Activated gamma-delta T cell treated with anti-CD3 and anti-CD28 coated beads, Interleukin-2, amount 50 U/mL, for 16 hours (primary cell): Measurements from ENCODE around the gene TRAPPC12.
"Not testable (repeated sequence)": the region's sequence is repeated elsewhere in the genome, so short reads cannot be mapped to it uniquely, and the experiment has no call there.

Source experiments
- DNase-seq: peaks from one replicate; pipeline ENCODE4 v3.0.0-alpha.2; 2020; ENCODE audit warnings: low read depth

Gene TRAPPC12

GRCh38 chr2:3369340-3370181, 9.9 kb upstream of the TRAPPC12 start:
- not testable (repeated sequence) for DNase-seq

DNA sequence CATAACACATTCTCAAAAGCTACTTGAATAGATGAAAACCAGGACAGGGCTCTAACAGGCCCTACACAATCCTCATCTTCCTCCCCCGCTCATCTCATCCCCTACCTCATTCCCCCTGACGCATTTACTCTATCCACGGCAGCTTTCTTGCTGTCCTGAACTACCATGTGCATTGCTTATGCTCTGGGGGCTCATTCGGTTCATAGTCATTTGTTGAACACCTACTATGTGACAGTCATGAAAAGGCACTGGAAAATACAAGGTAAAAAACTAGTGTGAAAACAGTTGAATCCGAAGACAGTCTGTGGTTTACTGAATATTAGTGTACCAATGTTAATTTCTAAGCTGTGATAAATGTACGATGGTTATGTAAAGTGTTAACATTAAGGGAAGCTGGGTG, 2.7 kb upstream of the TRAPPC12 start:
- DNase-seq = no peak

- DNase-seq = peak; percentile 3
Measured at GRCh38 chr2:3377279-3377611, 2.2 kb upstream of the TRAPPC12 start.

DNA sequence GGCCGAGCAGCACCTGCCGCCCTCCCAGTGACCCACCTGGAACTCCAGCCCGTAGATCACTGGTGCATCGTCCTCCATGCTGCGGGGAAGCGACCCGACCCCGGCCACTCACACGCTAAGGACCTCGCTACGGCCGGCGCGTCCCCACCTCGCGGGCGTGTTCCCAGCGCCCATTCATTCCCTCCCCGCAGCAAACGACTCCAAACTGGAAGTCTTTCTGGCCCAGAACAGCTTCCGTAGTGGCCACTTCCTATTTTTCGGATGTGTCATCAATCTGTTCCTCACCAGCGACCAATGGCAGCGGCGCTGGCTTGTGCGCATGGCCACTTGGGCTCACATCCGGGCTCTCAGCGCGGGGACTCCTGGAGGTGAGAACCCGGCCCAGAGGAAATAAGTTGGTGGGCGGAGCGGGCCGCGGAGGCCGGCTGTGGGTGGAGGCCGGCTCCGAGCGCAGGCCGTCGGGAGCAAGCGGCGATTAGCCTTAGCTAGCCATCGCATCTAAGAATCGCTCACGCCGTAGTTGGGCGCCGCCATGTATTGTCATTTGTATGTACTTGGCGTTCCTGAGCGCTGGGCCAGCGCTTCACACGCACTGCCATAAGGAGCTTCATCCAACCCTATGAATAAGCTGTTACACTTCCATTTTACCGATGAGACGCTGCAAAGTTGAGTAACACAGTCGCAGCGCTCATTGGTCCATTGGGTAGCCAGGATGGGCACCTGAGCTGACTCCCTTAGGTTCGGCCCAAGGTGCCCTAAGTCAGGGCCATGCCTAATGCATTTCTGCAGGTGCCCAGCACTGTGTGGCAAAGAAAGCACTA, 1.7 kb upstream of the TRAPPC12 start, which contains the start of gene EIPR1:
Gene EIPR1, minus strand, starts transcription at position 207 of the 821 bp plus-strand sequence. Its CDS starts 129 bp downstream, at position 78.
- DNase-seq = peak; percentile 92

- DNase-seq = no peak
Measured at GRCh38 chr2:3379339-3379646, 201 bp upstream of the TRAPPC12 start.

- DNase-seq = no peak
Measured at GRCh38 chr2:3386448-3386958, 7.0 kb downstream of the TRAPPC12 start.

- no peak for DNase-seq
Measured at GRCh38 chr2:3387011-3387410, 7.5 kb downstream of the TRAPPC12 start.

GRCh38 chr2:3387644-3388411, 8.3 kb downstream of the TRAPPC12 start:
- no peak for DNase-seq

DNA sequence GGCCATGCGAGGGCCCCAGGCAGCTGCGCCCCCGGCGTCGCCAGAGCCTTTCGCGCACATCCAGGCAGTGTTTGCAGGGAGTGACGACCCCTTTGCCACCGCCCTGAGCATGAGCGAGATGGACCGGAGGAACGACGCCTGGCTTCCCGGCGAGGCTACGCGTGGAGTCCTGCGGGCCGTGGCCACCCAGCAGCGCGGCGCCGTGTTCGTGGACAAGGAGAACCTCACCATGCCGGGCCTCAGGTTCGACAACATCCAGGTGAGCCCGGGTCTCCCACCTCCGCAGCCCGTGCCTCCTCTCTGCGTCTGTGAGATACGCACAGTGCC, 8.9 kb downstream of the TRAPPC12 start:
- no peak for DNase-seq

GRCh38 chr2:3389193-3389592, 9.7 kb downstream of the TRAPPC12 start:
- DNase-seq = no peak

DNA sequence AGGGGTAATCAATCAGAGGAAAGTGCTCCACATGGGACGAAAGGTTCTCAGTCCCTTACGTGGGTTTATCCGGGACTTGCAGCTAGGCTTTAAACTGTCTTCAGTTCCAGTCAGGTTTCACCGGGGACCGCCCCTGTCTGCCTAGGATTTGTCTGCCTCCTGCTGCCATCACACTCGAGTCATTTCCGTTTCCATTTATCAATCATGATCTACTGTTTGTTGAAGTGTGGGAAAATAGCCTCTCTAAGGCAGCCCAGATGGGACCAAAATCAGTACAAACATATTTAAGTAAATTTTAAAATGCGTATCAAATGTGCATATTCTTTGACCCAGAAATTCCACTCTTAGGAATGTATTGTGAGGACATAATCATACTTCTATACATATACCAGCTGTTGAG, 10.5 kb downstream of the TRAPPC12 start:
- DNase-seq = no peak

- DNase-seq = no peak
Measured at GRCh38 chr2:3392216-3392615, 12.7 kb downstream of the TRAPPC12 start.

DNA sequence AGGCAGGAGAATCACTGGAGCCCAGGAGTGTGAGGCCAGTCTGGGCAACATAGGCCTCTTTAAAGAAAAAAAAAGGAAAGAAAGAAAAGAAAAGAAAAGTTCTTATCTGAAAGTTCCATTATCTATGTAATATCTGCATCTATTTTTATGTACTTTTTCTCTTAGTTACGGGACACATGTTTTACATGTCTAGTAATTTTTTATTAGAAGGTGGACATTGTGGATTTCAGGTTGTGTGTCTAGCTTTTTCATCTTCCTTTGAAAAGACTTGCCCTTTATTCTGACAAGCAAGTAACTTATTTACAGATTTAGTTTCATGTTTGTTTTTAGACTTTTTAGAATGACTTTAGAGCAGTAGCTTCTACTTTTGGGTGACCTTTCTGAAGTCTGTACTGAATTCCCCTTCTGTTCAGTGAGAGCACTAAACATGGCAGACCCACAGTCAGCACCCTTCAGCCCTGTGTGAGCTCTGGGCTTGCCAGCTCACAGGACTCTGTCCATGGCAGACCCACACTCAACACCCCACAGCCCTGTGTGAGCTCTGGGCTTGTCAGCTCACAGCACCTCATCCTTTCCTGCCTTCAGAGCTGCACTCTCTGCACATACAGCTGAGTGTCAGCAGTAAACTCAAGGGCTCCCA, 17.5 kb downstream of the TRAPPC12 start:
- no peak for DNase-seq

DNA sequence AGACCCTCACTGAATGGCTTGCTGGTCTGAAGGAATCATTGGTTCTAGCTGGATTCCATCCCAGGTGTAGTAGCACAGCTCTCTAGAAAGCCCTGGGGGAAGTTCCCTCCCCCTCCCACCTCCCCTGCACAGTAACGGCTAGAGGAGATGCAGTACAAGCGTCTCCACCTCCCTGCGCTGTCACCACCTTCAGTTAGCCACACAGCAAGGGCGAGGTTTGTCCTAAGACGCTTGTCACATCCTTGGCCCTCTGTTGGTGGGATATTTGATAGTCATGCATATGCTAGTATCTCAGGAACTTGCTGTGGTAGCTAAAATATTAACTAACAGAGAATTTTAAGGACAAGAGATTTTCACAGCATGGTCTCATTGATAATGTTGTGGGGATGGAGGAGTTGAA, 19.4 kb downstream of the TRAPPC12 start:
- no peak for DNase-seq

GRCh38 chr2:3399381-3399780, 19.9 kb downstream of the TRAPPC12 start:
- DNase-seq = no peak

DNA sequence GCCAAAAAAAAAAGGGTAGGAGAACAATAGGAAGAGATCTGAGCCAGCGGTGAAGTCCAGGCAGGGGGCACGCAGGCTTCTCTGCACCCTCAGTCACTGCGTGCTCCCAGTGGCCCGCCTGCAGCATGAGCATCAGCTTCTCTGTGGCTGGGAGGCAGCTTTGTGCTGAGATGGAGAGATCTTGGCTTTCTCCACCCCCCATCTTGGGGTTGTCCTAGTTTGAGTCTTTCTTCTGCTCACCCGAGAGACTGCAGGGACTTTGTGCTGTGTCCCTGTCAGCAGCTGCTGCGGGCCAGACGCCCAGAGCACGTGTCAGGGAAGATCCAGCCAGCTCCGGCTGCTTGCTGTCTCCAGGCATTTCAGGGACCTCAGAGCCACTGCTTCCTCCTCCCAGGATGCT, 20.3 kb downstream of the TRAPPC12 start:
- no peak for DNase-seq

DNA sequence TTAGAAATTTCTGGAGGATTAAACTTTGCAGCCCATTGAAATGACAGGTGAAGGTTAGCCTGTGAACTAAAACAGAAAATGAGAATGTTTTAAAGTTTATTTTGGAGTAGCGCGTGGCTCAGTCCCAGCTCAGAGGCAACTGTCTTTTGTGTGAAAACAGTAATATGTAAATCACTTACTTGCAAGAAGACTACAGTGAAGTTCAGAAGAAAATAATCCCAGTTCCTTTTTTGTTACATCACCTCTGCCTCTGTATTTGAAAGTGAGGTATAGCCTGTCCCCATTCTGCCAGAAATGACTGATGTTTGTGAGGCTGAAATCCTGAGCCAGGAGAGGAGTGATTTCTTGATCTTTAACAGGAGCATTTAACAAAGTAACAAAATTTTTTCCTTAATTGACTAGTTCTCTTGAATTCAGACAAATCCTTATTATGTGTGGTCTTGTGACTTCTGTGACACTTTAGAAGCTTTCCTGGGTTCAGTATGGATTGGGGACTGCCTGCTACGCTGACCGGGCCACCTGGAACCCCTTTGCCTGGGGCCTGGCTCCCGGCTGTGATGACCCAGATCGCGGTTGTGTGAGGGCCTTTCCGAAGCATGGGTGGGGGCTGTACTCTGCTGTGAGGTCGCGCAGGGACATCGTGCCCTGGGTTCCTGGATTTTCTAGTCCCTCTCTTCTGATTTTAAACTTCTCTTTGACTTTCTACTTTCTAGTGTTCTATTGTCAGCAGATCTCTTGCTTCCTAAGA, 24.3 kb downstream of the TRAPPC12 start:
- no peak for DNase-seq

DNA sequence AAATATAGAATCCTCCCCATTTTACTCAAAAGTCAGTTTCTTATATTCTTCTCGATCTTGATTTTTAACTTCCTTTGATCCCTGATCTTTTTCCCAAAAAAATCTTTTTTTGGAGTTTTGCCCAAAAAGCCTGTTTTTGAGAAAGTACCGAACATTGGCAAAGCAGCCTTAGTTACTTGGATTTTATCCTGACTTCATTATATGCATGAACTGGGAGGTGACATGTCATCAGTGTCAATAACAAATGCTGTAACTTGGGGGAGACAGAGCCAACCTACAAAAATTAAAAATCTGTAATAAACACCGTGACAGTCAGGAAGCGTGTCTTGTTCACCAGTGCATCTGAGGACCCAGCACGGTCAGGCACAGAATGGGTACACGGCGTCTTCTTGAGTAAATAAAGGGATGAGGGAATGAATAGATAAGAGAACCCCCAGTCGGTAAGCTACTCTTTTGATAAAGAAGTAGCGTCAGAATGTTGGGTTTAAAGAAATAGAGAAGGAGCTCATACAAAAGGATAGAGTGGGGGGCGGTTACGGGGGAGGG, 24.9 kb downstream of the TRAPPC12 start:
- DNase-seq = no peak

DNA sequence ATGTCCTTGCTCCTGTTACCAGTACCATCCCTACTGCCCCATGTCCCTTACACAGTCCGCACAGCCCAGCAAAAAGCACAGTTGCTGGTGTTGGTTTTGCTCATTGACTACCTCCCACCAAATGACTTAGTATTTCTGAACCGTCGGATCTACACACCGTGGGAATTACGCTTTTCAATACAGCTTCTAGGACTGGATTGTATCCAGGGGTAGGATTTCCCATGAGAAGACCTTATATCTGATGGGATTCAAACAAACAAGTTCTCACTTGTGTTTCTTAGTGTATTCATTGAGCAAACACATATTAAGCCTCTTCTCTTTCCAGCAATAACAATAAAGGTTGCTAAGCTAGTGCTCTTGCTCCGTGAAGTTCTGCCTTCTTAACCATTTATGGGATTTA, 25.8 kb downstream of the TRAPPC12 start:
- DNase-seq = no peak

- DNase-seq = no peak
Measured at GRCh38 chr2:3405876-3406275, 26.4 kb downstream of the TRAPPC12 start.

DNA sequence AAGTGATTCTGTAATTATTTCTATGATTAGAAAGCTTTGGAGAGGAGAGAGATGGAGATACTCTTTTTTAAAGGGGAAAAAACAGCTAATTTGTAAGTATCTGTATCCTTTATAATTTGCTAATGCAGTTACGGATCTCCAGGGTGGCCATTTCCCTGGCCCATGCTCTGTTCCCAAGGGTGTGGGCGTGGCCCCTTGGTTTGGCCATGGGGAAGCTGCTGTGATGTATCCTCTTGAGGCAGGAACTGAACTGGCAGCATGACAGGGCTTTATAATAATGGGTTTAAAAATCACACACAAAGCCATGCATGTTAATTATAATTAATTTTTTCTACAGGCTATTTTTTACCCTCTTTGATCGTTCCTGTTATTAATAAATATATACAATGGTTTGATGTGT, 27.0 kb downstream of the TRAPPC12 start:
- no peak for DNase-seq
